Neutrophil (primary cell): ENCODE data around the gene PROCR.
"Not testable (repeated sequence)": the region's sequence is repeated elsewhere in the genome, so short reads cannot be mapped to it uniquely, and the experiment has no call there.

ENCODE experiments used
- H3K27ac ChIP-seq: fragments of 200-600 bp; sonication (generic); 2 replicates; pipeline ENCODE4 v1.5.1; 2016; ENCODE audit warnings: mild to moderate bottlenecking, moderate library complexity
- H3K27me3 ChIP-seq: fragments of 200-600 bp; sonication (generic); 2 replicates; pipeline ENCODE4 v1.6.0; 2016; ENCODE audit warnings: mild to moderate bottlenecking
- H3K36me3 ChIP-seq: fragments of 200-600 bp; sonication (generic); 2 replicates; pipeline ENCODE4 v1.5.1; 2017
- H3K4me1 ChIP-seq, 2 experiments: fragments of 200-600 bp in 1 of 2; sonication (generic) in 1 of 2; 1 replicate in 1 of 2; 2 replicates in 1 of 2; pipeline versions ENCODE4 v1.5.1 to v1.6.1; 2013 to 2016; ENCODE audit warnings: low read depth in 1 of 2, low read length in 1 of 2, mild to moderate bottlenecking in 1 of 2, moderate library complexity in 1 of 2; ENCODE audit not compliant: control insufficient read depth in 1 of 2, insufficient read depth in 1 of 2
- H3K4me3 ChIP-seq, 2 experiments: fragments of 200-600 bp in 1 of 2; sonication (generic) in 1 of 2; 1 replicate in 1 of 2; 2 replicates in 1 of 2; pipeline ENCODE4 v1.5.1; 2013 to 2016; ENCODE audit warnings: low read depth in 1 of 2, low read length in 1 of 2, mild to moderate bottlenecking in 1 of 2, moderate library complexity in 1 of 2
- H3K9me3 ChIP-seq: fragments of 200-600 bp; sonication (generic); 2 replicates; pipeline ENCODE4 v1.5.1; 2016
- CTCF ChIP-seq: fragments of 200-600 bp; sonication (generic); IDR thresholded peaks from 2 replicates; pipeline ENCODE4 v1.5.1; 2016; ENCODE audit warnings: antibody characterized with exemption

Gene PROCR

GRCh38 chr20:35165221-35166185, 6.4 kb upstream of the PROCR start:
- Histone ChIP-seq H3K4me3 (no peak overlapping the region), H3K9me3 (no peaks in the 10 kb centered on the region), H3K36me3 (no peaks in the 10 kb centered on the region), H3K4me1 (no peaks in the 10 kb centered on the region), H3K27ac (no peak overlapping the region), H3K27me3 (no peaks in the 10 kb centered on the region)
- TF ChIP-seq CTCF: no peak

GRCh38 chr20:35166242-35166830, 5.5 kb upstream of the PROCR start:
- no peaks in the 10 kb centered on the region for H3K36me3 ChIP-seq
- no peaks in the 10 kb centered on the region for H3K9me3 ChIP-seq
- no peaks in the 10 kb centered on the region for H3K27me3 ChIP-seq
- H3K4me1 ChIP-seq: peaks cover 0 to 2% of the 10 kb centered on the region in 2 experiments
- no peak overlapping the region for H3K27ac ChIP-seq
- no peak overlapping the region for H3K4me3 ChIP-seq
- TF ChIP-seq CTCF: no peak

DNA sequence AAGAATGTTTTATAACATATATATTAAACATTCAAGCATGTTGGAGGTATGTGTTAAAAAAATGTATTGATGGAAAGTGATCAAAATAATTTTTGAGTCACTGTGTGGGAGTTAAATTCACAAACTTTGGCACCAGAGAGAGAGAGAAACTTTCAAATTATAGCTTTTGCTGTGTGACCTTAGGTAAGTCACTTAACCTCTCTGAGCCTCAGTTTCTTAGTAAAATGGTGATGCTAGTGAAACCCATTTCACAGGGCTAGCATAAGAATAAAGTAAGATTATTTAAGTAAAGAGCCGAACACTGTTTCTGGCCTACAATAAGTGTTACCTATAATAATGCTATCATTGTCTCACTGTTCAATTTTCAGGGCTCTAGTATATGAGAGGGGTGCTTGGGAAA, 4.1 kb upstream of the PROCR start:
- Histone ChIP-seq H3K27me3 (peaks cover 3% of the 10 kb centered on the region), H3K4me3 (no peak overlapping the region), H3K9me3 (no peaks in the 10 kb centered on the region), H3K27ac (no peak overlapping the region), H3K36me3 (no peaks in the 10 kb centered on the region), H3K4me1 (peaks cover 10 to 11% of the 10 kb centered on the region in 2 experiments)
- no peak for TF ChIP-seq CTCF

GRCh38 chr20:35168701-35169409, 3.0 kb upstream of the PROCR start:
- H3K4me3 ChIP-seq, H3K27me3 ChIP-seq, H3K27ac ChIP-seq, H3K36me3 ChIP-seq, H3K9me3 ChIP-seq: not testable (repeated sequence)
- peaks cover 10 to 11% of the 10 kb centered on the region in 2 experiments for H3K4me1 ChIP-seq

DNA sequence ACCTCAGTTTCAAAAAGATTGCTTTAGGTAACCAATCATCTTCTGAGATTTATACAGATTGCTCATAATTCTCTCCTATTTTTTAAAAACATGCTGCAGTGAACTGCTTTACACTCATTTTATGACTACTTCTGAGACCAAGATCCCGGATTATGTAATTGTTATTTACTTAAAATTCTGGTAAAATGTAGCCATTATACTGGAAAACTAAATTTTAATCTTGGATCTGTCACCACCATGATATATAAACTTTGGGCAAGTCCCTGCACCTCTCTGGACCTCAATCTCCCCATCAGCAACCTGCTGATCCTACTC, 477 bp upstream of the PROCR start:
- no peaks in the 10 kb centered on the region for H3K36me3 ChIP-seq
- H3K9me3 ChIP-seq: no peaks in the 10 kb centered on the region
- H3K27ac ChIP-seq: peak overlapping the region; percentile 52
- peaks cover 6% of the 10 kb centered on the region for H3K27me3 ChIP-seq
- peak overlapping the region; percentile 15 to 32 for H3K4me3 ChIP-seq
- H3K4me1 ChIP-seq: peaks cover 10 to 11% of the 10 kb centered on the region in 2 experiments
- TF ChIP-seq CTCF: no peak
